Measurements from ENCODE around the gene GPR158.

GPR158 gene

DNA sequence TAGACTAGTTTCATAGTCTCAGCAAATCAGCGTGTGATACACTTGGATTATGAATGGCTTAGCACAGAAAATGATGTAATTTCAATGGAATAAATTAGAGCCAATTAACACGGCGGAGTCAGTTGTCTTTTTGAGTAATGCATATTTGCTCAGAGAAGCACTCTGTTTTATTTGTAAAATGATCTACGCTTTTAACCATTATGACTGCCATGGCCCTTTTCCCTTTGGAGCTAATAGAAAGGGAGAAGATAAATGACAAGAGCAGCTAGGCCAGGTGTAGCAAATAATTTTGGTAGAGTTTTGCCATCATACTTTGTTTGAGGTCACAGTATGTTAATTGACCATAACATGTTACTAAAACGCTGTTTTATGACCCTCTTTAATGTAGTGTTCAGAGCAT lies 86.8 kb downstream of the GPR158 start:
- ATAC-seq: no peak
- TF ChIP-seq, protein P1, sequence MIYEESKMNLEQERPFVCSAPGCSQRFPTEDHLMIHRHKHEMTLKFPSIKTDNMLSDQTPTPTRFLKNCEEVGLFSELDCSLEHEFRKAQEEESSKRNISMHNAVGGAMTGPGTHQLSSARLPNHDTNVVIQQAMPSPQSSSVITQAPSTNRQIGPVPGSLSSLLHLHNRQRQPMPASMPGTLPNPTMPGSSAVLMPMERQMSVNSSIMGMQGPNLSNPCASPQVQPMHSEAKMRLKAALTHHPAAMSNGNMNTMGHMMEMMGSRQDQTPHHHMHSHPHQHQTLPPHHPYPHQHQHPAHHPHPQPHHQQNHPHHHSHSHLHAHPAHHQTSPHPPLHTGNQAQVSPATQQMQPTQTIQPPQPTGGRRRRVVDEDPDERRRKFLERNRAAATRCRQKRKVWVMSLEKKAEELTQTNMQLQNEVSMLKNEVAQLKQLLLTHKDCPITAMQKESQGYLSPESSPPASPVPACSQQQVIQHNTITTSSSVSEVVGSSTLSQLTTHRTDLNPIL (CRISPR knock-in tag; IDR thresholded peaks at IDR 0.05; ENCODE audit: low read depth): no peak
- no peak for TF ChIP-seq CSDC2 (CRISPR knock-in tag; IDR thresholded peaks at IDR 0.05)

DNA sequence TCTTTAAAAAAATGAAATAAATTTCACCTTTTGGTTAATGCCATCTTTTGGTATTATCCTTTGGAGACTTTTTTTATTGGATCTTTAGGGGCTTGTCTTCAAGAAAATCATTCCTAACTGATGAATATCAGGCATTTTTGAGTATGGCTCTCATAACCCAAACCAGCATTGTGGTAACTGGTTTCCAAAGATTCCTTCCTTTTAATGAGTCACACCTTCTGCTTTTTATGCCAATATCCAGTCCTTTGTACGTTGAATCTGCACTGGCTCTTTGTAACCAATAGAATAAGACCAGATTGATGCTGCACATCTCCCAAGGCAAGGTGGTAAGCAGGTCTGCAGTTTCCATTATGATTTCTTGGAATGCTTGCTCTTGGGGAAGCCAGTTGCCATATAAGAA lies 89.1 kb downstream of the GPR158 start:
- TF ChIP-seq PPARA (CRISPR knock-in tag; IDR thresholded peaks at IDR 0.05; ENCODE audit: borderline replicate concordance) (no peak), ISL1 (CRISPR knock-in tag; IDR thresholded peaks at IDR 0.05) (no peak), CSDC2 (CRISPR knock-in tag; IDR thresholded peaks at IDR 0.05) (no peak), GLIS3 (CRISPR knock-in tag; IDR thresholded peaks at IDR 0.05) (no peak), ZNF565 (CRISPR knock-in tag; conservative IDR thresholded peaks at IDR 0.05; ENCODE audit: low read depth) (no peak)
- no peak for ATAC-seq

DNA sequence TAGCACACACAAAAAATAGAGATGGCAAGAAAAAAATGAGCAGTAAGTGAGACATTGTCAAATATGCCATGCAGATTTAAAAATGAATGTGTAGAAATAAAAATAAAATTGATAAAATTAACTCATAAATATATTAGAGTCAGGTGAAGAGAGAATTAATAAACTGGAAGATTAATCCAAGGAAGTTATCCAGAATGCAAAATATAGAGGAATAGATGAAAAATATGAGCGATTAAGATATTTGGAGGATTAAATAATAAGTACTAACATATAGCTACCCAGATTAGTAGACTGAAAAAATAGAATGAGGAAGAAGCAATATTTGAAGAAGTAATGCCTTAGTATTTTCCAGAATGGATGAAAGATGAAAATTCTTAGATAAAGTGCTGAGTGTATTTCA lies 103.4 kb downstream of the GPR158 start:
- TF ChIP-seq ZC3H10 (CRISPR knock-in tag; IDR thresholded peaks at IDR 0.05) (no peak), ZFP30 (CRISPR knock-in tag; IDR thresholded peaks at IDR 0.05) (peak; percentile 97)
- TF ChIP-seq, protein P2, sequence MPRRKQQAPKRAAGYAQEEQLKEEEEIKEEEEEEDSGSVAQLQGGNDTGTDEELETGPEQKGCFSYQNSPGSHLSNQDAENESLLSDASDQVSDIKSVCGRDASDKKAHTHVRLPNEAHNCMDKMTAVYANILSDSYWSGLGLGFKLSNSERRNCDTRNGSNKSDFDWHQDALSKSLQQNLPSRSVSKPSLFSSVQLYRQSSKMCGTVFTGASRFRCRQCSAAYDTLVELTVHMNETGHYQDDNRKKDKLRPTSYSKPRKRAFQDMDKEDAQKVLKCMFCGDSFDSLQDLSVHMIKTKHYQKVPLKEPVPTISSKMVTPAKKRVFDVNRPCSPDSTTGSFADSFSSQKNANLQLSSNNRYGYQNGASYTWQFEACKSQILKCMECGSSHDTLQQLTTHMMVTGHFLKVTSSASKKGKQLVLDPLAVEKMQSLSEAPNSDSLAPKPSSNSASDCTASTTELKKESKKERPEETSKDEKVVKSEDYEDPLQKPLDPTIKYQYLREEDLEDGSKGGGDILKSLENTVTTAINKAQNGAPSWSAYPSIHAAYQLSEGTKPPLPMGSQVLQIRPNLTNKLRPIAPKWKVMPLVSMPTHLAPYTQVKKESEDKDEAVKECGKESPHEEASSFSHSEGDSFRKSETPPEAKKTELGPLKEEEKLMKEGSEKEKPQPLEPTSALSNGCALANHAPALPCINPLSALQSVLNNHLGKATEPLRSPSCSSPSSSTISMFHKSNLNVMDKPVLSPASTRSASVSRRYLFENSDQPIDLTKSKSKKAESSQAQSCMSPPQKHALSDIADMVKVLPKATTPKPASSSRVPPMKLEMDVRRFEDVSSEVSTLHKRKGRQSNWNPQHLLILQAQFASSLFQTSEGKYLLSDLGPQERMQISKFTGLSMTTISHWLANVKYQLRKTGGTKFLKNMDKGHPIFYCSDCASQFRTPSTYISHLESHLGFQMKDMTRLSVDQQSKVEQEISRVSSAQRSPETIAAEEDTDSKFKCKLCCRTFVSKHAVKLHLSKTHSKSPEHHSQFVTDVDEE (CRISPR knock-in tag; IDR thresholded peaks at IDR 0.05): no peak
- no peak for ATAC-seq

DNA sequence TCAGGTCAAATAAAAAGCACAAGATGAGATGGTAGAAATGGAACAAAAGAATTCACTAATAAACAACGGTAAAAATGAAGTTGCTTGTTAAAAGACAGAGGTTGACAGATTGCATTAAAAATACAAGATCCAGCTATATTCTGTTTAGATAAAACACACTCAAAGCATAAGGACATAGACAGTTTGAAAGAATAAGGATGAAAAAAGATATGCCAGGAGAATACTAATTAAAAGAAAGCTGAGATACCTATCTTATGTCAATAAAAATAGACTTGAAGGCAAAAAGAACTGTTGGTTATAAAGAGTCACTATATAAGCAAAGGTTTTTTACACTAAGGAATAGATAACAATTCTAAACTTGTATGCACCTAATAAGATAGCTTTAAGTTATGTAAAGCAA lies 105.3 kb downstream of the GPR158 start:
- no peak for ATAC-seq
- no peak for TF ChIP-seq GLIS3 (CRISPR knock-in tag; IDR thresholded peaks at IDR 0.05)

DNA sequence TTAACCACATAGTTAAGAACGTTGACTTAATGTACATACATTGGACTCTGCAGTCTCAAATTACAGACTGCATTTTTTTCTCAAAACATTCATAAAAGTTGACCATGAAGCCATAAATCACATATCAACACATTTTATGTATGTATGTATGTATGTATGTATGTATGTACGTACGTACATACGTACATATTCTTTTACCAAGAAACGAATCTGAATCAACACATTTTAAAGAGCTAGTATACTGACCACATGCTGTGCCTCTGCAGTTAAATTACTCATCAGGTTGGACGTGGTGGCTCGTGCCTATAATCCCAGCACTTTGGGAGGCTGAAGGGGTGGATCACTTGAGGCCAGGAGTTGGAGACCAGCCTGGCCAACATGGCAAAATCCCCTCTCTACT lies 105.8 kb downstream of the GPR158 start:
- ATAC-seq: no peak
- TF ChIP-seq ZNF565 (CRISPR knock-in tag; conservative IDR thresholded peaks at IDR 0.05; ENCODE audit: low read depth) (no peak), PPARA (CRISPR knock-in tag; IDR thresholded peaks at IDR 0.05; ENCODE audit: borderline replicate concordance) (no peak), TOX (CRISPR knock-in tag; IDR thresholded peaks at IDR 0.05; ENCODE audit: borderline replicate concordance) (no peak), SNAI2 (CRISPR knock-in tag; IDR thresholded peaks at IDR 0.05) (no peak), ESRRG (CRISPR knock-in tag; IDR thresholded peaks at IDR 0.05) (no peak), GLIS3 (CRISPR knock-in tag; IDR thresholded peaks at IDR 0.05) (no peak)
- TF ChIP-seq, protein P2 (CRISPR knock-in tag; IDR thresholded peaks at IDR 0.05): no peak

DNA sequence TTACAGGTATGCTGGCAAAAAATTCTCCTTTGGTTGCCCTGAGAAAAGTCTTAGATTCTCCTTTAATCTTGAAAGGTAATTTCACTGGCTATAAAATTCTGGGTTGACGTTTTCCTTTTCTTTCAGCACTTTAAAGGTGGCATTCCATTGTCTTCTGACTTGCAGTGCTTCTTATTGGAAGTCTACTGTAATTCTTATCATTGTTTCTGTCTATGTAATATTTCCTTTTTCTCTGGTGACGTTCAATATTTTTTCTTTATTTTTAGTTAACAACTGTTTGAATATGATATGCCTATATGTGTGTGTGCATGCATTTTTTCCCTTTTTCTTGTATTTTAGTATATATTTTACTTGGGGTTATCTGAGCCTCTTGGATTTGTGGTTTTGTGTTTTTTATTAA lies 111.0 kb downstream of the GPR158 start:
- no peak for TF ChIP-seq OSR1 (CRISPR knock-in tag; IDR thresholded peaks at IDR 0.05)
- TF ChIP-seq, protein P1 (CRISPR knock-in tag; IDR thresholded peaks at IDR 0.05; ENCODE audit: low read depth): no peak
- ATAC-seq: no peak

DNA sequence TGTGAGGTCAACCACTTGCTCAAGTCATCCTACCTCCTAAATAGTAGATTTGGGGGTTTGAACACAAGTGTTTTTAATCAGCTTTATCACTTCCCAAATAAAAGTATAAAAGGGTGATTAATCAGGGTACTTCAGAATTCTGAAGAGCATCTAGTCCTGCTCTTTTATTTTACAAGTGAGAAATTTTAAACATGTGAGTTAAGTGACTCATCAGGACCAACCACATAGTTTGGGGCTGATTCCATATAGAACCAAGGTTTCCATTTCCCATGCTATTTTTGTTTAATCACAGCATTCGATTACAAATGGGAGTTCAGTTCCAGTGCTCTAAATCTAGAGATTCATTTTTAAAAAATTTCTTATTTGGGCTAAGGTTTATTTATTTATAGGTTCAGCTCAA lies 113.4 kb downstream of the GPR158 start:
- TF ChIP-seq, protein P1 (CRISPR knock-in tag; IDR thresholded peaks at IDR 0.05; ENCODE audit: low read depth): no peak
- TF ChIP-seq ESRRG (CRISPR knock-in tag; IDR thresholded peaks at IDR 0.05): no peak
- no peak for TF ChIP-seq ZNF70 (CRISPR knock-in tag; IDR thresholded peaks at IDR 0.05)
- no peak for TF ChIP-seq ZFP30 (CRISPR knock-in tag; IDR thresholded peaks at IDR 0.05)
- TF ChIP-seq, protein P2 (CRISPR knock-in tag; IDR thresholded peaks at IDR 0.05): no peak
- TF ChIP-seq OSR1 (CRISPR knock-in tag; IDR thresholded peaks at IDR 0.05): no peak
- TF ChIP-seq RARB (CRISPR knock-in tag; IDR thresholded peaks at IDR 0.05): no peak
- no peak for TF ChIP-seq ZC3H10 (CRISPR knock-in tag; IDR thresholded peaks at IDR 0.05)
- no peak for TF ChIP-seq BACH2 (CRISPR knock-in tag; IDR thresholded peaks at IDR 0.05; ENCODE audit: borderline replicate concordance)
- TF ChIP-seq ZFP3 (CRISPR knock-in tag; IDR thresholded peaks at IDR 0.05): no peak
- TF ChIP-seq TCF4 (CRISPR knock-in tag; IDR thresholded peaks at IDR 0.05; ENCODE audit: borderline replicate concordance): no peak
- TF ChIP-seq ZNF8 (CRISPR knock-in tag; IDR thresholded peaks at IDR 0.05): no peak
- ATAC-seq: no peak
